VCaP (cell line): ENCODE results near the gene IFI16.
"Not testable (repeated sequence)": the region's sequence is repeated elsewhere in the genome, so short reads cannot be mapped to it uniquely, and the experiment has no call there.

Experiments used
- H3K27ac ChIP-seq: fragments of 450-650 bp; 2 replicates; pipeline ENCODE4 v1.5.1; 2017
- CTCF ChIP-seq: fragments of 450-650 bp; conservative IDR thresholded peaks from 2 replicates; pipeline ENCODE4 v1.5.1; 2017; ENCODE audit warnings: mild to moderate bottlenecking, moderate library complexity

The IFI16 gene

DNA sequence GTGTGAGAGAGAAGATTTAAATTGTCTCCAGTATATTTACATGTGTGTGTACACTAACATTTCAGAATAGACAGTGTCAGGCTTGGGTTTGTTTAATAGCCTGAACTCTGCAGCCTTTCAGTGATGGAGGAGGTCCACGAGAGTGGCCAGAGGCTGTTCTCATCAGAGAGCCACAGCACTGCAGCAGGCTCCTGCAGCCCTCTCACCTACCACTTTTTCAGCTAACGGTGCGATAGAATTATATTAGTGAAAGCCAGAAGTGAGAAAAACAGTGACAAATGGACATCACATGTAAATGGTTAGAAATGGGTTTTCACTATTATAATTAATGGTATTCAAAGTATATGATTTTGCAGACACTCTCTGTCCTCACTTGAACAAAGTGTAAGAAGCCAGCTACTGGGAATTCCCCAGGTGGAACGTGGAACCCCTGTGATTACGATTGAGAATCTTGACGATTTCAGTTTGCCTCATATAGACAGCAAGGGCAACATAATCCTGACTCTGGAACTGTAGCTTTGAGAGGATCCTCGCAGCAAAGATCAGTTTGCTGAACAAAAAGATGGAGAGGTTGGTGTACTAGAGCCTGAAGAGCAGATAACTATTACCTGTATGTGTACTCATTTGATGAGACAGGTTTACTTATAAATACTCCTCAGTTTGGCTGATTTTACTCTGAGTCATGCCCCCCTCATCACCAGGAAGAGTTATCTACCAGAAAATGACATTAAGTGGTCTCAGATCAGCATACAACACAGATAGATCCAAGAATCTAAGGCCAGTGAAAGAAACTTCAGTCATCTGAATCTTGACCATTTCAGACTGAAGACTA lies 31.4 kb downstream of the IFI16 start:
- H3K27ac ChIP-seq = no peak overlapping the region

DNA sequence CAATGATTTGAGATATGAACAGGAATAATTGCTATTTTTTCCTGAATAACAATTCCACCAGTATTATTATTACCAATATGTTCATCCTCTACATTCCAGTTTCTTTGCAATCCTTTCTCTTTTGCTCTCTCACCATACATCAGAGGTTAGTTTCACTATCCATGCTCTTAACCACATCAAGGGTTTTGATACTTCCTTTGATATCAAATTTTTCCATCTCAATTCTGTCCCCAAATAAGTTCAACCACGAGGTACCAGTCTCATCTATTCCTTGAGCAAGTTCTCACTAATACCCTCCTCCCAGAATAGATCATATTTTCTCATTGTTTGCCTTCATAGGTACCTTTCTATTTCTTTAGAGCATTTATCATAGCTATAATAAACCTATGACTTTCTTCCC lies 36.8 kb downstream of the IFI16 start:
- not testable (repeated sequence) for H3K27ac ChIP-seq

More for the DNA sequence above, 31.4 kb downstream of the IFI16 start:
- TF ChIP-seq CTCF = no peak

GRCh38 chr1:159051436-159051835 lies 41.7 kb downstream of the IFI16 start:
- no peak for TF ChIP-seq CTCF
- no peak overlapping the region for H3K27ac ChIP-seq

GRCh38 chr1:159054427-159054826 lies 44.7 kb downstream of the IFI16 start:
- H3K27ac ChIP-seq = no peak overlapping the region
- TF ChIP-seq CTCF = no peak

DNA sequence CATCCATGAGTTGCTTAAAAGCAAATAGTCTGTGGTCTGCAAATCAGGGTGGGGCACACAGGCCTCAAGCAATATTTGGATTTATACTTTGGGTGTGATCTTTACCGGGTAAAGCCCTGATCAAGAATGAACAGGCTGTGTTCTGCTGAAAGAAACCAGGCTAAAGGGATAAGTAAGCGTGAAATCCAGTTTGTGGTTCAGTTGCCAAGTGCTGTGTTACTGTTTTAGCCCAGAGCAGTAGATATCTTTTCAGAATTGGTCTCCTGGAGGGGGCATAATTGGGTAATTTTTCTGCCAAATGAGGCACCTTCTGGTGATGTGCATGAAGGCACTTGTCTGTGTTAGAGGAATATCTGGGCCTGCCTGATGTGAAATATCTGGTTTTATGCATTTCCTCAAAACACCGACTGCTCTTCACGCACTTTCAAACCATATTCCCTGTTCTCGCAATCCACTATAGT lies 45.5 kb downstream of the IFI16 start:
- TF ChIP-seq CTCF = no peak
- no peak overlapping the region for H3K27ac ChIP-seq

DNA sequence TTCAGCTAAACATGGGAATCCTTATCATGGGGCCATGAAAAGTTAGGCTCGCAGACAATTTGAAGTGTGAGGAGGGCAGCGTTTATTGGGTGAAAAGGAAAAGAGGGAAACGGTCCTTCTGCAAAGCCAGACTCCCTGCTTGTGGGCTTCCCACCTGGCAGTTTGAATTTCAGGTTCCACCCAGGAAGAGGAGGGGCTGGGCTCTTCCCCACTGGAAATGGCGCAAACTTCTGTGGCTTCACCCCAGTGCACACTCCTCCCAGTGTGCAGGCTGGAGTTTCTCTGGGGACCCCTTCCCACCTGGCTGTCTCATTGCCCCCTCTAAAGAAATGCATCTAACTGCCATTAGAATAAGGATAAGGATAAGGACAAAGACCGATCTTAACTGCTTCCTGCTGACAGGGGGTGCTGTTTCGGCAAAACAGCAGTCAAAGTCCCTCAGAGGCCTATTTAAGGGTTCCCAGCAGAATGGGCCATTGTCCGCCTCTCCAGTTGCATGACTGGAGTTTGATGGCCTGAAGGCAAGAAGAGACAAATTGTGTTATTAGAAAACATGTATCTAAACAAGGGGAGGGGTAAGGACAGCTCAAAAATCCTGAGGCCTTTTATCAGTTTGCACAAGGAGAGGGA lies 46.5 kb downstream of the IFI16 start:
- no peak for TF ChIP-seq CTCF
- H3K27ac ChIP-seq = no peak overlapping the region

- TF ChIP-seq CTCF = no peak
- H3K27ac ChIP-seq = no peak overlapping the region
Measured at GRCh38 chr1:159058751-159059150, 49.0 kb downstream of the IFI16 start.

GRCh38 chr1:159065106-159065505 lies 55.4 kb downstream of the IFI16 start:
- TF ChIP-seq CTCF = no peak
- H3K27ac ChIP-seq = no peak overlapping the region
